NCI-H510A treated with DMSO at 0.1 percent for 48 hours (cell line): ENCODE results near the gene KCNMA1.

Source experiments
- DNase-seq: peaks from one replicate; lab custom pipeline; 2025; lab: John Stamatoyannopoulos, UW

Gene KCNMA1

GRCh38 chr10:76981251-76981650, 656.4 kb downstream of the KCNMA1 start:
- no peak for DNase-seq

- DNase-seq, result no peak
Measured at GRCh38 chr10:76977901-76978300, 659.7 kb downstream of the KCNMA1 start.

GRCh38 chr10:76977046-76977445, 660.6 kb downstream of the KCNMA1 start:
- DNase-seq, result no peak

GRCh38 chr10:76976142-76976541, 661.5 kb downstream of the KCNMA1 start:
- DNase-seq, result no peak

GRCh38 chr10:76975126-76975525, 662.5 kb downstream of the KCNMA1 start:
- no peak for DNase-seq

- no peak for DNase-seq
Measured at GRCh38 chr10:76974017-76974691, 663.5 kb downstream of the KCNMA1 start.

- no peak for DNase-seq
Measured at GRCh38 chr10:76973091-76974016, 664.3 kb downstream of the KCNMA1 start.

GRCh38 chr10:76972541-76972940, 665.1 kb downstream of the KCNMA1 start:
- DNase-seq, result no peak

- DNase-seq, result no peak
Measured at GRCh38 chr10:76971547-76972170, 665.9 kb downstream of the KCNMA1 start.

- no peak for DNase-seq
Measured at GRCh38 chr10:76970711-76971519, 666.7 kb downstream of the KCNMA1 start.

GRCh38 chr10:76969366-76969948, 668.2 kb downstream of the KCNMA1 start:
- no peak for DNase-seq

GRCh38 chr10:76968483-76968882, 669.1 kb downstream of the KCNMA1 start:
- no peak for DNase-seq

- DNase-seq, result no peak
Measured at GRCh38 chr10:76962851-76963250, 674.8 kb downstream of the KCNMA1 start.

- DNase-seq, result no peak
Measured at GRCh38 chr10:76961841-76962240, 675.8 kb downstream of the KCNMA1 start.

- DNase-seq, result no peak
Measured at GRCh38 chr10:76959111-76959510, 678.5 kb downstream of the KCNMA1 start.

GRCh38 chr10:76954838-76955237, 682.8 kb downstream of the KCNMA1 start:
- DNase-seq, result no peak

- DNase-seq, result no peak
Measured at GRCh38 chr10:76950354-76950753, 687.3 kb downstream of the KCNMA1 start.

- no peak for DNase-seq
Measured at GRCh38 chr10:76946270-76946669, 691.3 kb downstream of the KCNMA1 start.

- no peak for DNase-seq
Measured at GRCh38 chr10:76945166-76945565, 692.4 kb downstream of the KCNMA1 start.

- DNase-seq, result no peak
Measured at GRCh38 chr10:76944640-76945039, 693.0 kb downstream of the KCNMA1 start.

- no peak for DNase-seq
Measured at GRCh38 chr10:76942628-76943416, 694.8 kb downstream of the KCNMA1 start.
